ENCODE measurements around the gene ACOX3. TPM values are rescaled to one million over a fixed set of nuclear protein-coding genes. Genes with fewer than 3 reads are reported as not detected.

Gene ACOX3
- total RNA-seq, 1 donor from 2014 or later, result 21.6 TPM

- Histone ChIP-seq H3K4me3 (no peak overlapping the region), H3K27me3 (no peaks in the 10 kb centered on the region), H3K9me3 (no peaks in the 10 kb centered on the region), H3K4me1 (no peaks in the 10 kb centered on the region), H3K36me3 (no peaks in the 10 kb centered on the region), H3K27ac (no peak overlapping the region)
- no peak for TF ChIP-seq CTCF (IDR thresholded peaks at IDR 0.05)
- no peak for DNase-seq
- no peak for ATAC-seq
- intact Hi-C loops (cut with DNase I), result no loop called here
These were observed 104.7 kb downstream of the ACOX3 start for GRCh38 chr4:8335848-8336247.

GRCh38 chr4:8334786-8335460, 105.6 kb downstream of the ACOX3 start:
- intact Hi-C loops (cut with DNase I), result no loop called here
- Histone ChIP-seq H3K27me3 (no peaks in the 10 kb centered on the region), H3K27ac (no peak overlapping the region), H3K9me3 (no peaks in the 10 kb centered on the region), H3K36me3 (no peaks in the 10 kb centered on the region), H3K4me1 (peaks cover 4% of the 10 kb centered on the region), H3K4me3 (no peak overlapping the region)
- DNase-seq (peak; percentile 62), ATAC-seq (peak; percentile 67)
- no peak for TF ChIP-seq CTCF (IDR thresholded peaks at IDR 0.05)

- Histone ChIP-seq H3K4me3 (no peak overlapping the region), H3K27me3 (no peaks in the 10 kb centered on the region), H3K36me3 (no peaks in the 10 kb centered on the region), H3K27ac (no peak overlapping the region), H3K9me3 (no peaks in the 10 kb centered on the region), H3K4me1 (peaks cover 4% of the 10 kb centered on the region)
- ATAC-seq (no peak), DNase-seq (peak; percentile 32)
- intact Hi-C loops (cut with DNase I), result no loop called here
- no peak for TF ChIP-seq CTCF (IDR thresholded peaks at IDR 0.05)
These were observed 106.6 kb downstream of the ACOX3 start for GRCh38 chr4:8333726-8334460.

GRCh38 chr4:8332891-8333331, 107.6 kb downstream of the ACOX3 start:
- H3K9me3 ChIP-seq, result no peaks in the 10 kb centered on the region
- peak; percentile 53 for DNase-seq

More at GRCh38 chr4:8332891-8333331, 107.6 kb downstream of the ACOX3 start:
- no peaks in the 10 kb centered on the region for H3K36me3 ChIP-seq
- no peaks in the 10 kb centered on the region for H3K27me3 ChIP-seq
- H3K4me1 ChIP-seq, result peaks cover 4% of the 10 kb centered on the region
- intact Hi-C loops (cut with DNase I), result no loop called here
- ATAC-seq, result no peak
- H3K27ac ChIP-seq, result no peak overlapping the region
- no peak for TF ChIP-seq CTCF (IDR thresholded peaks at IDR 0.05)
- no peak overlapping the region for H3K4me3 ChIP-seq

Data from upper lobe of right lung (tissue), 1 donor.